Nucleus accumbens (tissue), 56 donors: ENCODE data around the gene BANF2.

ENCODE experiments used
- DNase-seq, 56 donors: peaks; one replicate each; lab custom pipeline; 2025; lab: John Stamatoyannopoulos, UW

The BANF2 gene

DNA sequence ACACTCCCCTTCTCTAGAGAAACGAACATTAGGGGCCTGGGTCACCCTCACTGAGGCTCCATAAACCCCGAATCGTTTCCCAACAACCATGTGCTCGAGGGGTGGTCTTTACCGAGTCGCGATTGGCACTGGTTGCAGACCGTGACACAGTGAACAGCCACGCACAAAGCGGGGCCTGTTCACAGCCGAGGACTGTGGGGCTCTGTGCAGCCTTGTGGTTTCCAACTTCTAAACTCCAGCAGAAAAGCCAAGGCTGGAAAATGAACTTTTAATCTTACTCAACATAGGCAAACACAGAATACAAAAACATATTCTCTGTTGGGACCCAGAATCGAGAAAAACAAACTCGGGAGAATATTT is 36.7 kb upstream of the BANF2 start:
- peak in 27 of 56 donors; percentile 9 to 56 (median 31) for DNase-seq

- DNase-seq, result no peak
These were observed 36.3 kb upstream of the BANF2 start for GRCh38 chr20:17663486-17663885.

GRCh38 chr20:17664025-17664633 is 35.6 kb upstream of the BANF2 start:
- no peak for DNase-seq

DNA sequence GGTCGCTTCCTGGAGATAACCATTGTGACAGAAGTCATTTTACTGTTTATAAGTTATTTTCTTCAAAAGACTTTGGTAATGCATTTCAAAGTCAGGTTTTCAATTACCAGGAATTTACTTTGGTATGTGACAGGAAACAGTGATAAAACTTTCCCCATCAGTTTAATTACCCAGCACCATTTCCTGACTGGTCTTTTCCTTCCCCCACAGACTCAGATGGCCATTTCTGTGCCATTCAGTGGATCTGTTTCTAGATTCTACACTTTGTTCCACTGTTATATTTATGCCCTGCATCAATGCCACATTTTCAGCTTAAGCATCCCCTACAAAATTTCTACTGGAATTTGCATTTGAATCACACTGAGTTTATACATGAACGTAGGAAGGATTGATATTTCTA is 34.0 kb upstream of the BANF2 start:
- no peak for DNase-seq

DNA sequence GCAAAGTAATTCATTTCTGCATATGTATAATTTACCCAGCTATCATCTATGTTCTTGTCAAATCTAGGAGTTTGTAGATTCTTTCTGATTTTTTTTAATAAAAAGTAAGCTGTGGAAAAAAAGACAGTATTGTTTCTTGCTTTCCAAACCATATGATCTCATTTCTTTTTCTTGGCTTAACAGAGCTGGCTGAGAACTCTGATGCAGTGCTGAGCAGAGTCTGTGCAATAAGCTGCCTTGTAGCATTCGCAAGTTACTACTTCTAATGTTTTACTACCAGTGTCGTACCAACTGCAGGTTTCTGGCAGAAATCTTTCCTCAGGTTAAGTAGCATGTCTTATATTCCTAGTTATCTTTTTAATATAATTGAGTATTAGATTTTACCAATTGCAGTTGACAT is 33.3 kb upstream of the BANF2 start:
- DNase-seq, result no peak

GRCh38 chr20:17667445-17667844 is 32.3 kb upstream of the BANF2 start:
- DNase-seq, result no peak

- DNase-seq, result no peak
These were observed 31.3 kb upstream of the BANF2 start for GRCh38 chr20:17668432-17668831.

DNA sequence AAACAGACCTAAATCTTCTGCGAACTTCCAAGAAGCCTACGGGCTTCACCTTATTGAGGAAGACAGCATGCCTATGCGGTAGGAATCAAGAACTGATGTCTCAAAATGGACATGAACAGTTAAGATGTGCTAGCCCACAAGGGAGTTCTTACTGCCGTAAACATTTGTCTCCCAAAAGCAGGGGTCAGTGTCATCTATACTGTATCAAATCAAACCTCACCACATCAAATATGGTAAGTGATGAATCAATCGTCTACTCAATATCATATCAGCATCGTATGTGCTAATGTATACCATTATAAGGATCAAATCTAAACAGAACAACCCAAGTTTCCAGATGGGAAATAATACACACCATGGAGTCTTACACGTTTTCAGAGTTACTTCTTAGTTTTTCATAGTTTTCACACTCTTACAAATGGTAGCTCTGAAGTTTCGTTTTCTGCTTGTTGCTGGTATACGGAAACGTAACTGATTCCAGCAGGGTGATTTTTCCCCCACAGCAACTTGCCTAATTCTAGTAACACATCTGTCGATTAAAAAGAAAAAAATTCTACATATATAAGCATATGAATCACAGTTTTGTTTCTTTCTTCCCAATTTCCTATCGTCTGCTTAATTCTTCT is 30.3 kb upstream of the BANF2 start:
- DNase-seq, result no peak

GRCh38 chr20:17671011-17671410 is 28.8 kb upstream of the BANF2 start:
- DNase-seq, result no peak

- no peak for DNase-seq
These were observed 28.2 kb upstream of the BANF2 start for GRCh38 chr20:17671565-17671964.

DNA sequence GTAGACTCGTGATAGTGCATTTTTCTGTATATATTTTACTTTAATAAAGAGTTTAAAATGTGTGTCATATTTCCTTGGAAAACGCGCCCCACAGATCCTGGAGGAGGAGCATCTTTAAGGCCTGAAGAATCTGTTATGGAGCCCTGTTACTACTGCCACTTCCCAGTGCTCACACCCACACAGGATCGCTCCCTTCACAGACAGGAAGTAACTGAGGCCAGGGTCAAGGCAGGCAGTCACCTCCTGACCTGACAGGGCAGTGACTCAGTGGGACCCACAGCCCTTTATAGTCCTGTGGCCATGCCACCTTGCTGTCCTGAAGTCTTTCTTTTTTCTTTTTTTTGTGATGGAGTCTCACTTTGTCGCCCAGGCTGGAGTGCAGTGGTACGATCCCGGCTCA is 26.7 kb upstream of the BANF2 start:
- no peak for DNase-seq

GRCh38 chr20:17674722-17675518 is 24.8 kb upstream of the BANF2 start:
- DNase-seq, result no peak

DNA sequence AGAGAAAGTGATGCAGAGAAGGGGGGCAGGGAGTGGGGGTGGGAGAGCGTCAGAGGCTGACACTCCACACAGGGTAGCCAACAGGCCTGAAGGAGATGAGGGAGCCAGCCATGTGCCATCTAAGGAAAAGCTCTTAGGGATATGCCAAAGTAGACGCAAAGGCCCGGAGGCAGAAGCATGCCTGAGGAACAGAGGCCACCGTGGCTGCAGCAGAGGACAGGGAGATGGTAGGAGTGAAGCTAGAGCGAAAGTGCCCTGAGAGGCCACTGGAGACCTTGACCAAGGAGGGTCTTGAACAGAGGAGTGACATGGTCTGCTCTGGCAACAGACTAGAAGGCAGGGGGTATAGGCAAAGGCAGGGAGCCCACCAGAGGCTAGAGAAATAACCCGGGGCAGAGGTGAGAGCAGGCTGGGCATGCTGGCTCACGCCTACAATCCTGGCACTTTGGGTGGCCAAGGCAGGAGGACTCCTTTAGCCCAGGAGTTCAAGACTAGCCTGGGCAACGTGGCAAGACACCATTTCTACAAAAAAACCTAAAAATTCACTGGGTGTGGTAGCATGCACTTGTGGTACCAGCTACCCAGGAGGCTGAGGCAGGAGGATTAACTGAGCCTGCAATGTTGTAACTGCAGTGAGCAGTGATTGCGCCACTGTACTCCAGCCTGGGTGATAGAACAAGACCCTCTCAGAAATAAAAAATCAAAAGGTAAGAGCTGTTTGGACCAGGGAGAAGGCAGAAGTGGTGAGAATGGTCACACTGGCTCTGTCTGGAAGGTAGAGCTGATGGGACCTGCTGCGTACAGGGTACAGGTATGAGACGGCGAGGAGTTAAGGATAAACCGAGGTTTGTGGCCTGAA is 24.0 kb upstream of the BANF2 start:
- no peak for DNase-seq

- DNase-seq, result no peak
These were observed 23.4 kb upstream of the BANF2 start for GRCh38 chr20:17676378-17676759.

- no peak for DNase-seq
These were observed 22.8 kb upstream of the BANF2 start for GRCh38 chr20:17676942-17677341.

DNA sequence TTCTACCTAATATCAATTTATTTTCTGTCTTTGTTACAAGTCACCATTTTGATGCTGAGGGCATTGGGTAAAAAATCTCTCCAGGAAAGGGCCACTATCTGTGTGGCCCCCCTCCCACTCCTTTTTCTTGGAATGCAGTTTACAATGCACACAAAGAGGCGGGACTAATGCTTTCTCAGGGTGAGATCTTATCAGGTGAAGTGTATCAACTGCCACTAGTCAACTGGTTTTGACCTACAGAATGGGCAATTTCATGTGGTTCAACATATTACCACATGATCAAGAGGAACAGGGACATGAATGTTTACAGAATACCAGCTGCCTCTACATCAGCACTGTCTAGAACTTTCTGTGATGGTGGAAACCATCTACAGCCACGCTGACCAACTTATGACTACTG is 21.5 kb upstream of the BANF2 start:
- no peak for DNase-seq

GRCh38 chr20:17678886-17679285 is 20.9 kb upstream of the BANF2 start:
- DNase-seq, result no peak

- DNase-seq, result peak in 4 of 56 donors; percentile 15 to 46 (median 41)
These were observed 19.6 kb upstream of the BANF2 start for GRCh38 chr20:17679941-17680835.

- DNase-seq, result peak in 51 of 56 donors; percentile 27 to 88 (median 70)
These were observed 18.7 kb upstream of the BANF2 start for GRCh38 chr20:17680836-17681725.
